ENCODE data around the gene INO80B.
A peak's percentile ranks its signal among the peaks of the same experiment; 100 is the strongest.

DNA sequence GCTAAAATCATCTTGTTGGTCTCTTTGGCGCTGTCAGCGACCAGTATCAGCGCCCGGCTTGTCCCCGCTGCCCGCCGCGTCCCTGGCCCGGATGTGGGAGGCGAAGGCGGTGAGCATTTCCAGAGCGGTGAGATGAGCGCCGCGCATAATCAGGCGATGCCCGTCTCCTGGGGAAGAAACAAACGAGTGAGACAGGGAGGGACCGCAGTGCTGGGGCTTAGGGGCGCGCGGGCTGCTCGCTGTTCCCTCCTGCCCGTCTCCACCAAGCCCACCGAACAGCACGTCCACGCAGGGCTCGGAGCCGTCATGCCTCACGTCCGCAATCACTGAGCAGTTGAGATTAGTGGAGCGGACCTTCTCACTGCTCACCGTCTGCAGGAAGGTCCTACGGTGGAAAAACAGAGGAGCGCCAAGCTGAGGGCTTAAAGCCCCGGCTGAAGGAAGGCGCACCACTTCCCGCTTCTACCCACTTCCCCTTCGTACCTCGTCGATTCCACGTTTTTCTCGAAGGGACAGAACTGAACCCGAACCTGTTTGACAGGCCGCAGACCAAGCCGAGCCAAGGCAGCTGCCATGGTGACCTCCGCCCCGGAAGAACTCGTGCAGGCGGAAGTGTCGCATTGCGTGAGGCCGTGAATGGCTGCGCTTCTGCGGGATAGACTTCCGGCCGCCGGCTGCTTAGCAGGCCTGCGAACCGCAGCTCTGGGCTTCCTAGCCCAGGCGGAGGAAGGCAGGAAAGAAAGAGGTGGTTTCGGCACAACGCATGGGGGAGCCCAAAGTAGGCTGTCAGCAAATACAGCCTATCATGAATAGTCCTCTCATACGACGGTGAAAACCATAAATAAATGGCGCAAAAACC is 17.4 kb downstream of the INO80B start, which contains the start of gene MRPL53:
- TF ChIP-seq, protein P1, sequence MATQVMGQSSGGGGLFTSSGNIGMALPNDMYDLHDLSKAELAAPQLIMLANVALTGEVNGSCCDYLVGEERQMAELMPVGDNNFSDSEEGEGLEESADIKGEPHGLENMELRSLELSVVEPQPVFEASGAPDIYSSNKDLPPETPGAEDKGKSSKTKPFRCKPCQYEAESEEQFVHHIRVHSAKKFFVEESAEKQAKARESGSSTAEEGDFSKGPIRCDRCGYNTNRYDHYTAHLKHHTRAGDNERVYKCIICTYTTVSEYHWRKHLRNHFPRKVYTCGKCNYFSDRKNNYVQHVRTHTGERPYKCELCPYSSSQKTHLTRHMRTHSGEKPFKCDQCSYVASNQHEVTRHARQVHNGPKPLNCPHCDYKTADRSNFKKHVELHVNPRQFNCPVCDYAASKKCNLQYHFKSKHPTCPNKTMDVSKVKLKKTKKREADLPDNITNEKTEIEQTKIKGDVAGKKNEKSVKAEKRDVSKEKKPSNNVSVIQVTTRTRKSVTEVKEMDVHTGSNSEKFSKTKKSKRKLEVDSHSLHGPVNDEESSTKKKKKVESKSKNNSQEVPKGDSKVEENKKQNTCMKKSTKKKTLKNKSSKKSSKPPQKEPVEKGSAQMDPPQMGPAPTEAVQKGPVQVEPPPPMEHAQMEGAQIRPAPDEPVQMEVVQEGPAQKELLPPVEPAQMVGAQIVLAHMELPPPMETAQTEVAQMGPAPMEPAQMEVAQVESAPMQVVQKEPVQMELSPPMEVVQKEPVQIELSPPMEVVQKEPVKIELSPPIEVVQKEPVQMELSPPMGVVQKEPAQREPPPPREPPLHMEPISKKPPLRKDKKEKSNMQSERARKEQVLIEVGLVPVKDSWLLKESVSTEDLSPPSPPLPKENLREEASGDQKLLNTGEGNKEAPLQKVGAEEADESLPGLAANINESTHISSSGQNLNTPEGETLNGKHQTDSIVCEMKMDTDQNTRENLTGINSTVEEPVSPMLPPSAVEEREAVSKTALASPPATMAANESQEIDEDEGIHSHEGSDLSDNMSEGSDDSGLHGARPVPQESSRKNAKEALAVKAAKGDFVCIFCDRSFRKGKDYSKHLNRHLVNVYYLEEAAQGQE (IDR thresholded peaks at IDR 0.05; ENCODE audit: low read depth), result no peak
- no peak for TF ChIP-seq RAD21 (IDR thresholded peaks at IDR 0.05; ENCODE audit: low read depth)
- TF ChIP-seq YY1 (IDR thresholded peaks at IDR 0.05; ENCODE audit: low read depth), result peak; percentile 97
- TF ChIP-seq TAF1 (IDR thresholded peaks at IDR 0.05; ENCODE audit: low read depth), result peak; percentile 86
- TF ChIP-seq TCF12 (IDR thresholded peaks at IDR 0.05; ENCODE audit: low read depth), result peak; percentile 78
- no peak; the same call in 1 of the 2 replicates for TF ChIP-seq FOXM1 (IDR thresholded peaks at IDR 0.05; ENCODE audit: borderline replicate concordance, low read depth)
- peak; percentile 44; the same call in 1 of the 2 replicates for TF ChIP-seq EP300 (IDR thresholded peaks at IDR 0.05; ENCODE audit: borderline replicate concordance)
- peak; percentile 24; the same call in 1 of the 2 replicates for TF ChIP-seq CEBPB (IDR thresholded peaks at IDR 0.05)

All from Ishikawa (cell line).